NOMO-1 (cell line): ENCODE measurements around the gene DNAJC5G.

ENCODE experiments used
- DNase-seq, 2 experiments: peaks; one replicate each; lab custom pipeline; 2025; ENCODE audit not compliant: unreplicated experiment in 2 of 2; lab: John Stamatoyannopoulos, UW

DNAJC5G gene, protein sequence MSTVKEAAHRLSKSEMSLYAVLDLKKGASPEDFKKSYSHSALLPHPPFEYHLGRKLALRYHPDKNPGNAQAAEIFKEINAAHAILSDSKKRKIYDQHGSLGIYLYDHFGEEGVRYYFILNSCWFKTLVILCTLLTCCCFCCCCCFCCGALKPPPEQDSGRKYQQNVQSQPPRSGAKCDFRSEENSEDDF

DNA sequence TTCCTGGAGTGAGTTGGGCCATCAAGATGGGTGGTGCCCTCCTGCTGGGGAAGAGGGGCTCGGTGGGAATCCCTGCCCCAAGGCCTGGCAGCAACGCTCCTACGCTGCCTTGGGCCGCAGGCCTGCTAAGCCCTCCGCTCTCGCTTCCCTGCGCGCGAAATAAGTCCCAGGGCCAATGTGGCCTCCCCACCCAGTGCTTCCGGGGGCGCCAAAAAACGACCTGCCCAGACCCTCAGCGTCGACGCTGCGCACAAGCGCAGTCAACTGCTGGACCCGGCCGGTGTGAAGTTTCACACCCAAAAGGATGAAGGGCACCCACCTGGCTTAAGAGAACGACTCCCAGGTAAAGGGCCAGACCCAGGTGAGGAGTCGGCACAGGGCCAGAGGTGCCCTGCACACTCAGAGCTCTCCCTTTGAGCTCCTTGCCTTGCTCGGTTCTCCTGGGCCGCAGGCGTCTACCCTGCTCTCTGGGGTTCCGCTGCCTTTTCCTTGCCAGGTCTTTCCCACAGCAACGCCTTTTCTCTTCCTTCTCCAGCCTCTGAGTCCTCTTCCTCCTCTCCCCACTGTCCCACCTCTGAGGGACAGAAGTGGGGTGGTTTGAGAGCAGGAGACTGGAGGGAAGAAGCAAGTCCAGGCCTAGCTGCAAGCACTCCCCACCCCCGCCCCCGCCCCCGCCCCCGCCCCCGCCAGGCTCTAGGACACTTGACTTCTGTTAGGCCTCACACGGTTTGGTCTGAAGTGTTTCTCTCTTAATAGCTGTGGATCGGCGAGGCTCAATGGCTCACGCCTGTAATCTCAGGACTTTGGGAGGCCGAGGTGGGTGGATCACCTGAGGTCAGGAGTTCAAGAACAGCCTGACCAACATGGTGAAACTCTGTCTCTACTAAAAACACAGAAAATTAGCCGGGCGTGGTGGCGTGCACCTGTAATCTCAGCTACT is at the start of gene DNAJC5G:
DNAJC5G (plus strand) TSS at position 223 of the 940 bp plus-strand sequence. CDS start 1,296 bp downstream, outside the sequence.
- DNase-seq: no peak

DNA sequence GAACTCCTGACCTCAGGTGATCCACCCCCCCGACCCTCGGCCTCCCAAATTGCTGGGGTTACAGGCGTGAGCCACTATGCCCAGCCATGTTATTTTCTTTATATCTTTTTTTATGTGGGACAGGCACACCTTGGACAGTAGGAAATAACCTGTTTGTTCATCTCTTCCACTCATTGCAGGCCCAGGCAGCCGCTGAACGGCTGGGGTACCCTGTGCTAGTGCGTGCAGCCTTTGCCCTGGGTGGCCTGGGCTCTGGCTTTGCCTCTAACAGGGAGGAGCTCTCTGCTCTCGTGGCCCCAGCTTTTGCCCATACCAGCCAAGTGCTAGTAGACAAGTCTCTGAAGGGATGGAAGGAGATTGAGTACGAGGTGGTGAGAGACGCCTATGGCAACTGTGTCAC is 49.7 kb upstream of the DNAJC5G start:
- no peak for DNase-seq

DNA sequence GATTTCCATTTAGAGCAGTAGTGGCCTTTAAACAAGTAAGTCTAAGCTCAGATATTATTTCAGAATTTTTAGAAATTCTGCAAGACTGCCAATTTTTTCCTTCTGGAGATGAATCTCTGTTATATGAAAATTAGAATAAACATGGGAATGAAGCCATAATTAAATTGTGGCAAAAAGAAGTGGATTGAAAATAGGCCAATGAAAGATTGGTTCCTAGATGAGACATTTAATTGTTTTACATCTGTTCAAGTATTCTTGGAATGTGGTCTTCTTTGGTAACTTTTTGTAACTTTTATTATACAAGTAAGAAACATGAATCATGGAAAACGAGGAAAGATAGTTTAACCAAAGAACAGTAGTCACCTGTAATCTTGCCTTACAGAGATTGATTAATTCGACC is 47.7 kb upstream of the DNAJC5G start:
- no peak for DNase-seq

DNA sequence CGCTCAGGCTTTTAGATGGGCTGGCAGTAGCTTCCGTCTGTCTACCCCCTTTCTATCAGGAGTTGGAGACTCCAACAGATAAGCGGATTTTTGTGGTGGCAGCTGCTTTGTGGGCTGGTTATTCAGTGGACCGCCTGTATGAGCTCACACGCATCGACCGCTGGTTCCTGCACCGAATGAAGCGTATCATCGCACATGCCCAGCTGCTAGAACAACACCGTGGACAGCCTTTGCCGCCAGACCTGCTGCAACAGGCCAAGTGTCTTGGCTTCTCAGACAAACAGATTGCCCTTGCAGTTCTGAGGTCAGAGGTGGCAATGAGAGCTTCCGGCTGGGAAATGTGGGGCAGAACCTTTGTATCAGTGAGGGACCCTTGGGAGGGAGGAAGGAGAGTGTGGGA is 43.3 kb upstream of the DNAJC5G start:
- no peak for DNase-seq

DNA sequence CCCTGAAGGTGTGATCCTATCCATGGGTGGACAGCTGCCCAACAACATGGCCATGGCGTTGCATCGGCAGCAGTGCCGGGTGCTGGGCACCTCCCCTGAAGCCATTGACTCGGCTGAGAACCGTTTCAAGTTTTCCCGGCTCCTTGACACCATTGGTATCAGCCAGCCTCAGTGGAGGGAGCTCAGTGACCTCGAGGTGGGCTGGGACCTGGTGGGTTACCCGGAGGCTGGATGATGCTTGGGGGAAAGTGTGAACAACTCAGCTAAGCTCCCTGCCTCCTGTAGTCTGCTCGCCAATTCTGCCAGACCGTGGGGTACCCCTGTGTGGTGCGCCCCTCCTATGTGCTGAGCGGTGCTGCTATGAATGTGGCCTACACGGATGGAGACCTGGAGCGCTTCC is 41.9 kb upstream of the DNAJC5G start:
- DNase-seq: no peak

DNA sequence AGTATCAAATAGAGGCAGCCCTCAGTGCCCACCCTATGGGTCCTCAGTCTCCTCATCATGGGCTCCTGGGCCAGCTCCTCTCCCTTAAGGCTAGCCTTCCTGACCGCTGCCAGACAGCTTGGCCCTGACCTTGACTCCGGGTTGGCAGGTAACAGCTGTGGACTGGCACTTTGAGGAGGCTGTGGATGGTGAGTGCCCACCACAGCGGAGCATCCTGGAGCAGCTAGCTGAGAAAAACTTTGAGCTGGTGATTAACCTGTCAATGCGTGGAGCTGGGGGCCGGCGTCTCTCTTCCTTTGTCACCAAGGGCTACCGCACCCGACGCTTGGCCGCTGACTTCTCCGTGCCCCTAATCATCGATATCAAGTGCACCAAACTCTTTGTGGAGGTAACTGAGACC is 39.1 kb upstream of the DNAJC5G start:
- no peak for DNase-seq

DNA sequence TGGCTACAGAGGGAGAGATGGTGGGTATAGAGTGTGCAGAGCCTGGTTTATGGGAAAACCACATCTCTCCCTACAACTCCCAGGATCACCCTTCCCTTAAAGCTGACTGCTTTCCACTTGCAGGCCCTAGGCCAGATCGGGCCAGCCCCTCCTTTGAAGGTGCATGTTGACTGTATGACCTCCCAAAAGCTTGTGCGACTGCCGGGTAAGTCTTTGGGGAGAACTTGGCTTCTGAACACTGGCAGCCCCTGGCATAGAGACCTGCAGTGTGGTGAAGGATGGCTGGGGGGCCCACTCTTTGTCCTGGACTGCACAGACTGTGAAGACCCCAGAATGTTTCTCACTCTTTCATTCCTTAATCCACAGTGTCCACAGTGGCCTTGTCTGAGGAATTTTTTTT is 38.6 kb upstream of the DNAJC5G start:
- no peak for DNase-seq

DNA sequence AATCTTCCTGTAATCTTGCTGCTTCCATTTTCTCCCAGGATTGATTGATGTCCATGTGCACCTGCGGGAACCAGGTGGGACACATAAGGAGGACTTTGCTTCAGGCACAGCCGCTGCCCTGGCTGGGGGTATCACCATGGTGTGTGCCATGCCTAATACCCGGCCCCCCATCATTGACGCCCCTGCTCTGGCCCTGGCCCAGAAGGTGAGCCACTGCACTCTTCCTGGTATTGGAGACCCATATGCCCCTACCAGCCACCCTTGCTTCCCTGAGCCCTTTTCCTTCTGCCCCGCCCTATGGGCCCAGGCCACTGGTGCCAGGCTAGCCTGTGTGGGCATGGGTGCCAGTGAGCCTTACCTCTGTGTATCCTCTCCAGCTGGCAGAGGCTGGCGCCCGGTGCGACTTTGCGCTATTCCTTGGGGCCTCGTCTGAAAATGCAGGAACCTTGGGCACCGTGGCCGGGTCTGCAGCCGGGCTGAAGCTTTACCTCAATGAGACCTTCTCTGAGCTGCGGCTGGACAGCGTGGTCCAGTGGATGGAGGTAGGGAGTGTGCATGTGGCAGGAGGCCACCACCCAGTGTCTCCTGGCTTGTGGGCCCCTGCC is 37.8 kb upstream of the DNAJC5G start:
- DNase-seq: no peak

DNA sequence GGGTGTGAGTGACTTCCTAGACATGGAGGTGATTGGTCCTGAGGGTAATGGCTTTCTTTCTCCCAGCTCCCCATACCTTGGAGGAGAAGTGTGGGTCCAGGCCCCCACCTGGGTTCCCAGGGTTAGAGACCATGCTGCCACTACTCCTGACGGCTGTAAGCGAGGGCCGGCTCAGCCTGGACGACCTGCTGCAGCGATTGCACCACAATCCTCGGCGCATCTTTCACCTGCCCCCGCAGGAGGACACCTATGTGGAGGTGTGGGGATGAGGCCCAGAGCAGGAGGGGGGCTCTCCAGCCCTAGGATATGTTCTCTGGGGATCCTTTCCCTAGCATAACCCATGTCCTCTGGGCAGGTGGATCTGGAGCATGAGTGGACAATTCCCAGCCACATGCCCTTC is 36.3 kb upstream of the DNAJC5G start:
- DNase-seq: no peak

DNA sequence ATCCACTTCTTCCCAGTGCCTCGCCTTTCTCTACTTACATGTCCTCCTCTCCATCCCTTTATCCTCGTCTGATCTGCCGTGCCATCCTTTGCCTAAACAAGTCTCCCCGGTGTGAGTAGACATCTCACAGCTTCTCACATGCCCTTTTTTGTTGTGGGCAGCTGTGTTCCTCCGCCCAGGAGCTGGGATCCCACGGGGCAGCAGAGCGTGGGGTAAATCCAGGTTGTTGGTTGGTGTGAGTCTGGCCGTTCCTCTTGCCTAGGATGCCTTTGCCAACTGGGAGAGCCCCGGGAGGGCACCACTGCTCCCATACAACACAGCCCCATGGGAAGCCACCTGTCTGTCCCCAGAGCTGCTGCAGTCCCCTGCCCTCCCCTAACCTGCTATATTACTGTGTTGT is 34.8 kb upstream of the DNAJC5G start:
- no peak for DNase-seq

DNA sequence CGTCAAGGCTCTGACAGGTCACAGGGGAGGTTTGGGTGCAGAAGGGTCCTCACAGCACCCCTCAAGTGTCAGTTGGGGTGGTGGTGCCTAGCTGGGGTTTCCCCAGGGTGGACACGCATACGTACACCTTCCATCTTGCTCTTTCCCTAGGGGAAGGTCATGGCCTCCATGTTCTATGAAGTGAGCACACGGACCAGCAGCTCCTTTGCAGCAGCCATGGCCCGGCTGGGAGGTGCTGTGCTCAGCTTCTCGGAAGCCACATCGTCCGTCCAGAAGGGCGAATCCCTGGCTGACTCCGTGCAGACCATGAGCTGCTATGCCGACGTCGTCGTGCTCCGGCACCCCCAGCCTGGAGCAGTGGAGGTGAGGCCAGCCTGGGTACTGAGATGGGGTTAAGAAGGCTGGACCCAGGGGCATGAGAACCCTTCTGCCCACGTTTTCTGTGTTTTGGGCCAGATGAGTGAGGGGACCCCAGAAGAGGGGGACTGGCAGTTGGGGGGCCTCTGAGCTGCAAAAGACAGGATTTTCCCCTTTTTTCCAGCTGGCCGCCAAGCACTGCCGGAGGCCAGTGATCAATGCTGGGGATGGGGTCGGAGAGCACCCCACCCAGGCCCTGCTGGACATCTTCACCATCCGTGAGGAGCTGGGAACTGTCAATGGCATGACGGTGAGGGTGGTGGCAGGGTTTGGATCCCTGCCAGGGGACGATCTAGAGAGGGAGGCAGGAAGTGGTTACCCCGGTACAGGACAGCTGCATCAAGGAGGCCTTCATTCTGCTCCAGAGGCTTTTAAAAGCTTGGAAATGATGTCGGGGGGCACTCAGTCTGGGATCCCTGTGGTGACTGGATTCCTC is 33.2 kb upstream of the DNAJC5G start:
- no peak for DNase-seq

DNA sequence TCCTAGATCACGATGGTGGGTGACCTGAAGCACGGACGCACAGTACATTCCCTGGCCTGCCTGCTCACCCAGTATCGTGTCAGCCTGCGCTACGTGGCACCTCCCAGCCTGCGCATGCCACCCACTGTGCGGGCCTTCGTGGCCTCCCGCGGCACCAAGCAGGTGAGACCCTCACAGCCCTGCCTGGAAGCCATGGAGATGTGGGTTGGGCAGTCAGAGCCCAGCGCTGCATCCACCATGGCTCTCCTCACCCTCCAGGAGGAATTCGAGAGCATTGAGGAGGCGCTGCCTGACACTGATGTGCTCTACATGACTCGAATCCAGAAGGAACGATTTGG is 32.6 kb upstream of the DNAJC5G start:
- no peak for DNase-seq

DNA sequence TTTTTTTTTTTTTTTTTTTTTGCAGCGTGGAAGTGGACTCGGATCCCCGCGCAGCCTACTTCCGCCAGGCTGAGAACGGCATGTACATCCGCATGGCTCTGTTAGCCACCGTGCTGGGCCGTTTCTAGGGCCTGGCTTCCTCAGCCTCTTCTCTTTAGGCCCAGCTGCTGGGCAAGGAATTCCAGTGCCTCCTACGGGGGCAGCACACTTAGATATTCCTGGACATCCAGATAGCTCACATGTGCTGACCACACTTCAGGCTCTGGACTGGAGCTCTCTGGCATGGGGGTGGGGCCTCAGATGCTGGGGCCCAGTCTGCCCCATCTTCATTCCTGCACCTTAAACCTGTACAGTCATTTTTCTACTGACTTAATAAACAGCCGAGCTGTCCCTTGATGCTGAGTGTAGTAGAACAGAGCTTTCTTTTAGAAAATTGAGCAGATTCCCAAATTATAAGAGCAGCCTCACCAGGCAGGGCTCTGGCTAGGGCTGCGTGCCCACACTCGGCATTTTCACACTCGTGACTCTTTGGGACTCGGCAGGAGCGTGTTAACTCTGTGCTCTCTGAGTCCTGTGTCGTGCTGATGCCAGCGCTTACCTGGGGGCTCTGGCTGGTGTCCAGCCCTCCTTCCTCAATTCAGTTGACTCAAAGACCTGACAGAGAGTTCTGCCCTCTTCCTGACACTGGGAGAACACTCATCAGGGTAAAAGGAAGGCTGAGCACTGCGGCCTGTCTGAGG is 31.7 kb upstream of the DNAJC5G start:
- no peak for DNase-seq

DNA sequence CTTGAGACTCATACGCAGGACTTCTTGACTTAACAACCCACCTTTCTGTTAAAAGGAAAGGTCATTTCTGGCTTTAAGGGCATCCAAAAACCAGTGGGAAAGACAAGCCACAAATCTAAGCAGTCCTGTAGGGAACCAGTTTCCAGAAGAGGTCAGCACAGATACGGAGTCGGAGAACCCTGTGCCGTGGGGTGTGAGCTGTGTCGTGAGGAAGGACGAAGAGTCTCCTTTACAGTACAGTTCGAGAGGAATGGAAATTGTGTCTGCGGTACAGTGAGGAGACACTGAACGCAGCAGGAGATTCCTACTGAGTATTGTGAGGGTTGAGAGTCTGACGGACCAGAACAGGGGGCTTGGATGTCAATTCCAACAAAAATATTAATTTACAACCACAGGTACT is 30.1 kb upstream of the DNAJC5G start:
- no peak for DNase-seq

DNA sequence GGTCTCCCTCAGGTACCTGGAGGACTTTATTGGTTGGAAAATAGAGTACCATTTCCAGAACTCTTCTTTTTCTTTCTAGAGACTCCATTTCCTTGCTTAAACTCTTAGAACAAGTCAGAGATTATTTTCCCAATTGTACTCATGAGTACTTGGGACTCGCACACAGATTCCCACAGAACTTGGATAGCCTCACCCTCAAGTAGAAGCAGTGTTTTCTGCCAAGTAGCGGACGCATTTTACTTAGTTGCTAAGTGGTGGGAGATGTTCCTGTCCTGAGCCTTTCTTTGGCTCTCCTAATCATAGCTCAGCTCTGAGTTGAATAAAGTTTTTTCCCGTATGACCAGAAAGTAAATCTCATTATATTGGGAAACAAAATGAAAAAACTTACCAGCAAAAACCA is 29.6 kb upstream of the DNAJC5G start:
- no peak for DNase-seq

DNA sequence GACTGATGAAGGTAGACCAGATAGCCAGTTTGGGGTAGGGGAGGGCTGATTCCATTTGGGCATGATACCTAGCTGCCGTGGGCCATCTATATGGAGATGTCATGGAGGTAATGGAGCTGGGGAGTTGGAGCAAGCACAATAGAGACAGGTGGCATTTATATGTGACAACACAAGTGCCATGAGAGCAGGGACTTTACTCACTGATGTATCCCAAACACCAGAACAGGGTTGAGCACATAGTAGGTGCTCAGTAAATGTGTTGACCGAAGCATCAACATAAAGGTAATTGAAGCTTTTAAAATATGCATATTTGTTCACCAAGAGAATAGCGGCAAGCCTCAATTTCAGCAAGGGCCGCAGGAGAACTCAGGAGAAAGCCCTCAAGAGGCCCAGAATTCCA is 27.3 kb upstream of the DNAJC5G start:
- DNase-seq: no peak

DNA sequence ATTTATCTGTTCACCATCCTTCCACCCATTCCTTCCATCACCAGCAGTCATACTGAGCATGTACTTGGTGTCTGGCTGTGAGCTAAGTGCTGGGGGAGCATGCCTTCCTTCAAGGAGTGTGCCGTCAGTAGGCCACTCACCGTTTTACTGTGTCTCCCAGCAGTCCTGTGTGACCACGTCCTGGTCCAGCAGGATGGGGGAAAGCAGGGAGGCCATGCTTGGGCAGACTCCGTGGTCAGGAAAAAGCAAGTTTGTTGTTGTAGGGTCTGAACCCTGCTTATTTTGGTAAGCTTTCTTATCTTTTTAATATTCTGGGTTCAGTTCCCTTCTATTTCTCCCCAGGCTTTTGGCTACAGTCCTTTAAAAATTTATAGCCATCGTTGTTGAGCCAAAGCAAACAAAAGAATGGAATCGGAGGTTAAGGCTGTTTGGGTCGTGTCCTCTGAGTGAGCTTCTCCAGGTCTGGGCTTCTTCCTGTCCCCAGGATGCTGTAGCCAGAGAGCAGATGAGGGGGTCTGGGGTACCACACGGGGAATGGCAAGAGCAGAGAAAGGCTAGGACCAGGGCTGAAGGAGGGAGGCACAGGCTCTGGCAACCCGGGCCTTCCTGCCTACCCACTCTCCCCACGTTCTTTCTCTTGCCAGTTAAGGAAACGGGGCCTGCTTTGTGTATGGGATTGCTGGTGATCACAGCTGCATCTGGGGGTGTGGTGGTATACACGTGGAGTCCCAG is 25.9 kb upstream of the DNAJC5G start:
- DNase-seq: no peak

DNA sequence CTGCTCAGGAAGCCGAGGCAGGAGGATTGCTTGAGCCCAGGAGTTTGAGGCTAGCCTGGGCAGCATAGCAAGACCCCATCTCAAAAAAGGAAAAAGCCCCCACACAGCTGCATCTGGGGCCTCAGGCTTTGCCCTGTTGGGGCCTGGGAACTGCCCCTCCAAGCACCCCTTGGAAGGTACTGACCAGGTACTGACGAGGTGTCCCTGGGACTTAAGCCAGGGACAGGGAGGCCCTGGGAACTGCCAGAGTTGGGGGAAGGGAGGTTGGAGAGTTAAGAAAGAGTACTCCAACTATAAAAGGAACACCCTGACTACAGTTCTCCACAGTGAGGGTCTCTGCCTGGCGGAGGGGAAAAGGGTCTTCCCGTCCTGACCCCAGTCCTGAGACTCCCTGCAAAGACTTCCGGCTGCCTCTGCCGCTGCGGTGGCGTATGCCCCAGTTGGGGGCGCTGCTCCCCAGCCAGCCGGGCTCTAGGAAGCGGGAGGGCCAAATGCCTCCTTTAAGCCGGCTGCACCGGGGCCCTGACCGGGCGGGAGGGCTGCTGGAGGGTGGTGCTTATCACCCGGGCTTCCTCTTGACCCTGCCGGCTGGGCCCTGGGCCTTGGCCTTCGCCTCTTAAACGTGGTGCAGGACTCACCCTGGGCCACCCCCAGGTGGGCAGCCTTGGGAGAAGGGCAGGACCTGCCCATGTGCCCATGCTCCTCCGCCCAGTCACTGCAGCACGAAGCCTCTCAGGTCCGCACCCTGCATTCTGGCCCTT is 25.2 kb upstream of the DNAJC5G start:
- peak; percentile 43 to 56 for DNase-seq
